Lower leg skin (tissue), 3 donors: ENCODE data around the gene SLC22A16.

Experiments used
- POLR2A ChIP-seq, 2 donors: fragments of 450-650 bp; IDR thresholded peaks; one replicate each; pipeline ENCODE4 v1.6.1; 2016 to 2017; ENCODE audit warnings: antibody characterized with exemption in 2 of 2, mild to moderate bottlenecking in 1 of 2, moderate library complexity in 1 of 2
- TF ChIP-seq, protein P1 (sequence below), 3 donors: fragments of 450-650 bp; IDR thresholded peaks; one replicate each; pipeline ENCODE4 v1.5.1; 2016; ENCODE audit warnings: antibody characterized with exemption in 3 of 3, mild to moderate bottlenecking in 3 of 3, moderate library complexity in 2 of 3

DNA sequence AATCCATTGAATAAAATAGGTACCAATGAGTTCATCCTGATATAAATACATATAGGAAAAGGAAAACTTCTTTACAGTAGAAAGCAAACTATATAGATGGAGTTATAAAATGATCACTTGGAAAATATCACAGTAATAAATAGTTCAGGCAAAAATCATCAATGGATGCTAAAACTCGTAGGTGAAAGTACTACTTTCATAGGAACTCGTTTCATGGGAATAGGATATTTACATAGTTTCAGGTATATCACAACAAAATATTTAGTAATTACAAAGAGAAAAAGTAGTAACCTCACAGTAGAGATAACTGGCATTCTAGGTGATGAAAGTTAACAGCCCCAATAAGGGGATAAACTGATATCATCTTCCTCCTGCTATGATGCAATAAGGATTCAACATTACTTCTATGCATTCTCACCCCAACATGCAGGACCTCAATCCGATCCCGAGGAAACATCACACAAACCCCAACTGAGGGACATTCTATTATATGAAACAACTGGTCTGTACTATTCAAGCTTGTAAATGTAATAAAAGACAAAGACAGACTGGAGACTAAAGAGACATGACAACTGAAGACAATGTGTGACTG is 74.7 kb downstream of the SLC22A16 start:
- TF ChIP-seq POLR2A (IDR thresholded peaks at IDR 0.05), result no peak
- TF ChIP-seq, protein P1, sequence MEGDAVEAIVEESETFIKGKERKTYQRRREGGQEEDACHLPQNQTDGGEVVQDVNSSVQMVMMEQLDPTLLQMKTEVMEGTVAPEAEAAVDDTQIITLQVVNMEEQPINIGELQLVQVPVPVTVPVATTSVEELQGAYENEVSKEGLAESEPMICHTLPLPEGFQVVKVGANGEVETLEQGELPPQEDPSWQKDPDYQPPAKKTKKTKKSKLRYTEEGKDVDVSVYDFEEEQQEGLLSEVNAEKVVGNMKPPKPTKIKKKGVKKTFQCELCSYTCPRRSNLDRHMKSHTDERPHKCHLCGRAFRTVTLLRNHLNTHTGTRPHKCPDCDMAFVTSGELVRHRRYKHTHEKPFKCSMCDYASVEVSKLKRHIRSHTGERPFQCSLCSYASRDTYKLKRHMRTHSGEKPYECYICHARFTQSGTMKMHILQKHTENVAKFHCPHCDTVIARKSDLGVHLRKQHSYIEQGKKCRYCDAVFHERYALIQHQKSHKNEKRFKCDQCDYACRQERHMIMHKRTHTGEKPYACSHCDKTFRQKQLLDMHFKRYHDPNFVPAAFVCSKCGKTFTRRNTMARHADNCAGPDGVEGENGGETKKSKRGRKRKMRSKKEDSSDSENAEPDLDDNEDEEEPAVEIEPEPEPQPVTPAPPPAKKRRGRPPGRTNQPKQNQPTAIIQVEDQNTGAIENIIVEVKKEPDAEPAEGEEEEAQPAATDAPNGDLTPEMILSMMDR (IDR thresholded peaks at IDR 0.05), result no peak
